ENCODE measurements around the gene CCDC66. TPM values are rescaled to one million over a fixed set of nuclear protein-coding genes. Genes with fewer than 3 reads are reported as not detected.

The CCDC66 gene
- total and polyA plus RNA-seq, 2 of the 8 experiments (the other 6 are each of a cell fraction or from before 2014, with no cell fraction given), result 9.6 to 29.3 TPM

GRCh38 chr3:56593455-56594158 lies 36.6 kb downstream of the CCDC66 start:
- Histone ChIP-seq H3K56ac (replicated peaks; ENCODE audit: insufficient read length, low read depth, low read length) (no peak overlapping the region), H4K91ac (replicated peaks; ENCODE audit: insufficient read length, low read length) (no peak overlapping the region), H3K23me2 (ENCODE audit: low read depth, low read length) (no peaks in the 10 kb centered on the region), H3K18ac (ENCODE audit: extremely low read depth, low read length) (no peak overlapping the region), H2AFZ (ENCODE audit: low read length) (no peak overlapping the region), H3K4ac (replicated peaks; ENCODE audit: insufficient read length, low read depth, low read length) (no peak overlapping the region), H3K4me1 (replicated peaks in 1 of 4; ENCODE audit: control insufficient read depth in 3 of 4, insufficient read depth in 4 of 4, low read length in 3 of 4) (no peaks in the 10 kb centered on the region), H2BK12ac (ENCODE audit: low read depth, low read length) (no peak overlapping the region), H3K79me1 (ENCODE audit: low read depth, low read length) (no peaks in the 10 kb centered on the region), H3K4me2 (ENCODE audit: insufficient read depth in 1 of 2, low read depth in 2 of 2, low read length in 2 of 2) (no peak overlapping the region), H4K20me1 (replicated peaks in 1 of 2; ENCODE audit: control insufficient read depth in 1 of 2, insufficient read depth in 2 of 2, low read length in 2 of 2) (no peaks in the 10 kb centered on the region), H3K9ac (replicated peaks in 1 of 4; ENCODE audit: extremely low read depth in 1 of 4, low read depth in 3 of 4, low read length in 3 of 4) (no peak overlapping the region), H4K5ac (ENCODE audit: insufficient read length, low read depth, low read length) (no peak overlapping the region), H3K9me3 (ENCODE audit: insufficient read depth in 2 of 2, low read depth in 1 of 2, low read length in 1 of 2) (no peaks in the 10 kb centered on the region), H3K23ac (ENCODE audit: insufficient read length) (no peak overlapping the region), H2BK20ac (ENCODE audit: low read length) (no peak overlapping the region), H2BK15ac (ENCODE audit: low read length) (no peak overlapping the region), H3K14ac (ENCODE audit: insufficient read length) (no peak overlapping the region), H3K4me3 (ENCODE audit: extremely low read depth in 1 of 4, insufficient read depth in 2 of 4, low read depth in 3 of 4, low read length in 4 of 4) (no peak overlapping the region), H3K27me3 (replicated peaks in 1 of 4; ENCODE audit: control insufficient read depth in 3 of 4, extremely low read depth in 1 of 4, insufficient read depth in 3 of 4, low read length in 3 of 4) (no peaks in the 10 kb centered on the region), H3K79me2 (ENCODE audit: control insufficient read depth in 1 of 2, insufficient read depth in 2 of 2, low read length in 2 of 2) (peaks cover 0 to 3% of the 10 kb centered on the region in 2 experiments; a peak in 1 of 4 replicates), H2BK120ac (replicated peaks; ENCODE audit: low read depth, low read length) (no peak overlapping the region), H3K36me3 (ENCODE audit: control insufficient read depth in 2 of 4, insufficient read depth in 4 of 4, low read length in 3 of 4) (peaks cover 0 to 13% (median 7%) of the 10 kb centered on the region in 4 experiments; a peak in 2 of 8 replicates), H3K27ac (ENCODE audit: low read depth, low read length) (no peak overlapping the region), H4K8ac (ENCODE audit: extremely low read depth, insufficient read depth, low read length) (no peak overlapping the region), H2BK5ac (ENCODE audit: low read depth, low read length) (no peak overlapping the region), H2AK5ac (ENCODE audit: low read depth, low read length) (no peak overlapping the region)
- DNase-seq (ENCODE audit: low read depth in 1 of 2, low spot score in 2 of 2), result no peak
- no peak for FAIRE-seq
- ChIA-PET POLR2A (ENCODE audit: partially characterized antibody) (interaction anchor here (1.3 kb wide), 1 partner anchor 21 kb away, joined by 3 read pairs; no protein-coding TSS in a partner anchor), CTCF (ENCODE audit: partially characterized antibody) (interaction anchor here (0.6 to 1.1 kb wide), 2 partner anchors 213 to 1912 kb away, joined by 3 read pairs; no protein-coding TSS in a partner anchor)
- WGBS, 2 experiments (ENCODE audit: extremely low coverage in 1 of 2, insufficient coverage in 1 of 2, insufficient read length in 1 of 2, insufficient replicate concordance in 2 of 2, low coverage in 1 of 2, low lambda C conversion rate in 2 of 2, missing lambda C conversion rate in 1 of 2), result 86% methylated on average over 6 of the region's 6 CpGs; no CpG with 5 or more reads in 1 of the 2 experiments
- TF ChIP-seq MAX (IDR thresholded peaks at IDR 0.05) (no peak), CBX8 (IDR thresholded peaks at IDR 0.05; ENCODE audit: borderline replicate concordance, low read depth, low read length) (no peak), GTF2F1 (IDR thresholded peaks at IDR 0.05; ENCODE audit: borderline replicate concordance, low read depth, low read length) (no peak), HDAC2 (IDR thresholded peaks at IDR 0.05; ENCODE audit: borderline replicate concordance in 1 of 2, low read depth in 2 of 2, low read length in 2 of 2) (no peak), SRF (IDR thresholded peaks at IDR 0.05; ENCODE audit: low read depth, low read length) (no peak), CBX5 (IDR thresholded peaks at IDR 0.05; ENCODE audit: low read depth, low read length) (no peak), ATF2 (IDR thresholded peaks at IDR 0.05; ENCODE audit: low read length) (no peak), RBBP5 (IDR thresholded peaks at IDR 0.05; ENCODE audit: borderline replicate concordance, low read depth, low read length) (no peak), YY1 (IDR thresholded peaks at IDR 0.05; ENCODE audit: low read depth, low read length) (no peak), TAF1 (IDR thresholded peaks at IDR 0.05; ENCODE audit: low read depth, low read length) (no peak), ASH2L (IDR thresholded peaks at IDR 0.05; ENCODE audit: low read length) (no peak)
